ENCODE data around the gene ARMC5.
A peak's percentile ranks its signal among the peaks of the same experiment; 100 is the strongest.
"Not testable (repeated sequence)": the region's sequence is repeated elsewhere in the genome, so short reads cannot be mapped to it uniquely, and the experiment has no call there.

Gene ARMC5

GRCh38 chr16:31427441-31428278 lies 31.6 kb upstream of the ARMC5 start:
- ATAC-seq (peak; percentile 55), DNase-seq (peak; percentile 57 to 61)
- Mint-ChIP-seq H3K4me3 (peak overlapping the region in 1 of 2 donors; percentile 42), H3K27ac (no peak overlapping the region), H3K9me3 (no peaks in the 10 kb centered on the region), H3K4me1 (peaks cover 48% of the 10 kb centered on the region), H3K27me3 (peaks cover 39% of the 10 kb centered on the region)

GRCh38 chr16:31428279-31428597 lies 31.1 kb upstream of the ARMC5 start, which contains the start of gene COX6A2:
TSS of gene COX6A2 (minus strand) at chr16:31428360. CDS start at chr16:31428325, 35 bp downstream.
- H3K9me3 Mint-ChIP-seq = no peaks in the 10 kb centered on the region
- H3K27me3 Mint-ChIP-seq = peaks cover 34% of the 10 kb centered on the region
- H3K27ac Mint-ChIP-seq = no peak within 1 kb of the TSS
- ATAC-seq (no peak), DNase-seq (no peak)
- peak within 1 kb of the TSS in 1 of 2 donors; percentile 42 for H3K4me3 Mint-ChIP-seq
- peaks cover 42% of the 10 kb centered on the region for H3K4me1 Mint-ChIP-seq

GRCh38 chr16:31428638-31429247 lies 30.6 kb upstream of the ARMC5 start:
- H3K4me3 Mint-ChIP-seq = no peak overlapping the region
- ATAC-seq (no peak), DNase-seq (no peak)

GRCh38 chr16:31429314-31429713 lies 30.0 kb upstream of the ARMC5 start:
- Mint-ChIP-seq H3K4me3 (no peak overlapping the region), H3K4me1 (peaks cover 33% of the 10 kb centered on the region), H3K27me3 (peaks cover 23% of the 10 kb centered on the region), H3K27ac (no peak overlapping the region), H3K9me3 (no peaks in the 10 kb centered on the region)
- DNase-seq = no peak
- no peak for ATAC-seq

More at GRCh38 chr16:31428638-31429247, 30.6 kb upstream of the ARMC5 start:
- Mint-ChIP-seq H3K27me3 (peaks cover 28% of the 10 kb centered on the region), H3K9me3 (no peaks in the 10 kb centered on the region), H3K4me1 (peaks cover 37% of the 10 kb centered on the region), H3K27ac (no peak overlapping the region)

DNA sequence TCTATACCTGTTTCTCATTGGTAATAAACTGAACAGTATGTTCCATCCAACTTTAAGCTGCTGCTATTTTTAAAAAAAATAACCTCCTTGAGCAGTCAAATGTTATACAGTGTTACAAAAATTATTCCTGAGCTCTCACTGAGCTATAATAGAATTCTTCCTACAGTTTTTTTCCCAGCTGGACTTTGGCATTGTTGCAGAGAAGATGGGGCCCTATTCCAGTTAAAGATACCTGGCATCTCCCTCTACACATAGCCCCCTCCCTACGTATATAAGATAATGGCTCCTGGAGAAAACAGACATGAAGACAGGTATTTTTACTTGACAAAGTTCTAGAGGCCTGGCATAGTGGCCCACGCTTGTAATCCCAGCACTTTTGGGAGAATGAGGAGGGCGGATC lies 29.5 kb upstream of the ARMC5 start:
- Mint-ChIP-seq H3K27ac (no peak overlapping the region), H3K4me1 (peaks cover 33% of the 10 kb centered on the region), H3K27me3 (peaks cover 18% of the 10 kb centered on the region), H3K9me3 (no peaks in the 10 kb centered on the region), H3K4me3 (no peak overlapping the region)
- ATAC-seq = no peak
- no peak for DNase-seq

- no peak overlapping the region for H3K27ac Mint-ChIP-seq
- peak; percentile 64 for ATAC-seq
- no peak overlapping the region for H3K4me3 Mint-ChIP-seq
- H3K4me1 Mint-ChIP-seq = peaks cover 33% of the 10 kb centered on the region
- peaks cover 11% of the 10 kb centered on the region for H3K27me3 Mint-ChIP-seq
- H3K9me3 Mint-ChIP-seq = no peaks in the 10 kb centered on the region
- no peak for DNase-seq
Observed at GRCh38 chr16:31430380-31431052, 28.8 kb upstream of the ARMC5 start.

DNA sequence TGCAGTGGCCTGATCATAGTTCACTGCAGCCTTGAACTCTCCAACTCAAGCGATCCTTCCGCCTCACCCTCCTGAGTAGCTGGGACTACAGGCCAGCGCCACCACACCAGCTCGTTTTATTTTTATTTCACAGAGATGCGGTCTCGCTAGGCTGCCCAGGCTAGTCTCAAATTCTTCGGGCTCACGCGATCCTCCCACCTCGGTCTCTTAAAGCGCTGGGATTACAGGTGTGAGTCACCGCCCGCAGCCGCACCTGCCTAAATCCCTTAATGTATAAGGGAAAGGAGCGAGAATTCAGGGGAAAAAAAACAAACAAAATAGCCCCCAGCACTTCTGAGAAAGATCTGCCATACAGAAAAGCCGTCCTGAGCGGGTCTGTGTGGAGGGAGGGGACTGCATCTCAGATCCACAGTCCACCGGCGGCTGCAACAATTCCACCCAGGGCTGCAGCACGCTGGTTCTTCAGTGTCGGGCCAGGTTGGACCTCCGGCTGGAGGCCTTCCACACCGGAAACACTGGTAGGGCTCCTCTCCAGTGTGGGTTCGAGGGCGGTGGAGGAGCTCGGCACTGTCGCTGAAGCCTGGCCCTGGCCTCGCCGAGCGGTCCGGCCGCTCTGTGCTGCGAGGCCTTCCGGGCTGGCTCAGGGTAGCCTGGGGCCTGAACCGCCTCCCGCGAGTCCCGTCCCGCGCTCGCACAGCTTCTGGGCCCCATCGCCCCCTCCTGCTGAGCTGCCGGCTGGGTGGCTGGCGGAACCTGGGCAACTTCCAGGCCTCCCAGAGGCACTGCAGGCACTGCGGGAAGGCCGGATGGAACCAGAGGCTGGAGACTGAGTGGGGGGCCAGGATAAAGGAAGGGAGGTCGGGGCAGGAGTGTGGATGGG lies 23.7 kb upstream of the ARMC5 start:
- no peak for DNase-seq
- no peaks in the 10 kb centered on the region for H3K27me3 Mint-ChIP-seq
- peaks cover 25% of the 10 kb centered on the region for H3K4me1 Mint-ChIP-seq
- H3K4me3 Mint-ChIP-seq = no peak overlapping the region
- no peaks in the 10 kb centered on the region for H3K9me3 Mint-ChIP-seq
- peak overlapping the region in 1 of 2 donors; percentile 22 for H3K27ac Mint-ChIP-seq
- ATAC-seq = no peak

GRCh38 chr16:31436221-31437045 lies 22.9 kb upstream of the ARMC5 start:
- Mint-ChIP-seq H3K4me1 (peaks cover 16% of the 10 kb centered on the region), H3K4me3 (no peak overlapping the region), H3K9me3 (no peaks in the 10 kb centered on the region), H3K27me3 (no peaks in the 10 kb centered on the region), H3K27ac (peak overlapping the region in 1 of 2 donors; percentile 19)
- DNase-seq (no peak), ATAC-seq (no peak)

DNA sequence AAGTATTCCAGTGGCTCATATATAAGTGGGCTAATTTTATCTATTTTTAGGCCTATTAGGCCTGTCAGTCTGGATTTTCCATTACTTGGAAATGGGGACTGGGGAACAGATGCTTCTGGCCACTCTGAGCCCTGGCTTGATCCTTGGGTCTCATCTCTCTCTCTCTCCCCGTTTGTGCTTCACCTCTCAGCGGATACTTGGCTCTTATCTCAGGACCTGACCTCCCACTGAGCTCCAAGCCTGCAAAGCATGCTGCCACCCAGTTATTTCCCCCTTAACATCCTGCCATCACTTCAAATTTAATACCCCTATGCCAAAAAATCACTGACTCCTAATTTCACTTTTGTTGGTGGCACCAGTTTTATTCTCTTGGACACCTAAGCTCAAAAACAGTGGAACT lies 20.9 kb upstream of the ARMC5 start:
- H3K9me3 Mint-ChIP-seq = no peaks in the 10 kb centered on the region
- ATAC-seq (no peak), DNase-seq (no peak)
- peaks cover 27% of the 10 kb centered on the region for H3K4me1 Mint-ChIP-seq
- no peak overlapping the region for H3K4me3 Mint-ChIP-seq
- H3K27ac Mint-ChIP-seq = no peak overlapping the region
- H3K27me3 Mint-ChIP-seq = peaks cover 7% of the 10 kb centered on the region

DNA sequence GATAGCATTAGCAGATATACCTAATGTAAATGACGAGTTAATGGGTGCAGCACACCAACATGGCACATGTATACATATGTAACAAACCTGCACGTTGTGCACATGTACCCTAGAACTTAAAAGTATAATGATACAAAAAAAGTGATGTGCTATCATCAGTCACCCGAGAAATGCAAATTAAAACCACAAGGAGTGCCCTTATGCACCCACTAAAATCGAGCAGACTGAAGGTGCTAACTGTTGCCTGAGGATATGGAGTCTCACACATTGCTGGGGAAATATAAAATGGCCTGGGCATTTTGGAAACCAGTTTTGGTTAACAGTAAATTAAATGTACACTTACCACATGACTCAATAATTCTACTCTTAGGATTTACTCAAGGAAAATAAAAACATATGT lies 20.3 kb upstream of the ARMC5 start:
- H3K27me3 Mint-ChIP-seq, H3K9me3 Mint-ChIP-seq, ATAC-seq, H3K4me3 Mint-ChIP-seq, DNase-seq: not testable (repeated sequence)
- Mint-ChIP-seq H3K27ac (peak overlapping the region in 1 of 2 donors; percentile 47), H3K4me1 (peaks cover 27% of the 10 kb centered on the region)

GRCh38 chr16:31439519-31439918 lies 19.8 kb upstream of the ARMC5 start:
- Mint-ChIP-seq H3K9me3 (no peaks in the 10 kb centered on the region), H3K4me3 (no peak overlapping the region), H3K27me3 (peaks cover 7% of the 10 kb centered on the region), H3K27ac (peak overlapping the region in 1 of 2 donors; percentile 47), H3K4me1 (peaks cover 27% of the 10 kb centered on the region)
- DNase-seq (no peak), ATAC-seq (no peak)

- ATAC-seq (no peak), DNase-seq (no peak)
- peaks cover 0 to 1% of the 10 kb centered on the region in 2 donors for H3K9me3 Mint-ChIP-seq
- peaks cover 28% of the 10 kb centered on the region for H3K4me1 Mint-ChIP-seq
- no peak overlapping the region for H3K27ac Mint-ChIP-seq
- peaks cover 7% of the 10 kb centered on the region for H3K27me3 Mint-ChIP-seq
- no peak overlapping the region for H3K4me3 Mint-ChIP-seq
Observed at GRCh38 chr16:31440516-31441184, 18.7 kb upstream of the ARMC5 start.

GRCh38 chr16:31441956-31442355 lies 17.3 kb upstream of the ARMC5 start:
- DNase-seq (no peak), ATAC-seq (no peak)
- Mint-ChIP-seq H3K27me3 (peaks cover 7% of the 10 kb centered on the region), H3K4me1 (peaks cover 34% of the 10 kb centered on the region), H3K27ac (peak overlapping the region in 1 of 2 donors; percentile 79), H3K9me3 (peaks cover 0 to 7% of the 10 kb centered on the region in 2 donors), H3K4me3 (peak overlapping the region; percentile 82)

GRCh38 chr16:31445931-31446330 lies 13.4 kb upstream of the ARMC5 start:
- Mint-ChIP-seq H3K4me1 (peaks cover 22% of the 10 kb centered on the region), H3K27ac (peak overlapping the region in 1 of 2 donors; percentile 10)
- not testable (repeated sequence) for ATAC-seq, H3K4me3 Mint-ChIP-seq, H3K9me3 Mint-ChIP-seq, H3K27me3 Mint-ChIP-seq, DNase-seq

All from stimulated activated naive CD8-positive, alpha-beta T cell treated with anti-CD3 and anti-CD28 coated beads, Interleukin-15, amount 100 ng/mL, for 72 hours (primary cell).